Measurements from ENCODE around the gene ATAD3C. TPM values are rescaled to one million over a fixed set of nuclear protein-coding genes. Genes with fewer than 3 reads are reported as not detected.

Gene ATAD3C
- polyA plus RNA-seq, 1 donor (not counting 4 experiments of a cell fraction or from before 2014, with no cell fraction given) = 0.39 TPM

DNA sequence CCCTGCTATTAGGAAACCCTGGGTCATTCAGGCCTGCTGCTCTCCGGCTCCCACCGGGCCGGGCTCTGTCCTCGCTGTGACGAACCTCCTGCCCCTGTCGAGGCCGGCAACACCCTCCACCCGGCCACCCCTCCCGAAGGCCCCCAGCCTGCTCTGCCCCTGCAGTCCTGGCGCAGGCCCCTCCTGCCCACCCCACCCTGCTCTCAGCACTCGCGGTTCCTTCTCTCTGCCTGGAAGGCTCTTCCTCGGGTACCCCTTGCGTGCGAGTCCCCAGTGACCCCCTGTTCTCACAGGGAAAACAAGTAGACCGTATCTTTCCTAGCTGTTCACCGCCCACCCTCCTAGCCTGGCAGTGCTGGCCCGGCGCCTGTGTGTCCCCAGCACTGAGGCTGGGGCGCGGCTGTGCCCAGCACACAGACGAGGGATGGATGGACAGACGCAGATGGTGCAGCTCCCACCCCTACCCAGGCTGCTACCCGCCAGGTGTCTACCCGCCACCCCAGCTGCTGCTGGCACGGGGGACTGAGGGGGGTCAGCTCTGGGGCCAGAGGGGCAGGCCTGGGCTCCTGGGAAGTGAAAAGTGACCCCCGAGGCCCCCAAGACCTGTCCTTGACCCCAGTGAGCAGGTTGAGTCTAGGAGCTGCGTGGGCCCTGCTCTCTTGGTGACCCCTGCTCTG, 17.1 kb upstream of the ATAD3C start:
- DNase-seq (ENCODE audit: low read depth, low spot score) (no peak), FAIRE-seq (no peak)
- H3K27me3 ChIP-seq (ENCODE audit: control insufficient read depth, extremely low read depth, insufficient read depth, low read length) = no peaks in the 10 kb centered on the region

DNA sequence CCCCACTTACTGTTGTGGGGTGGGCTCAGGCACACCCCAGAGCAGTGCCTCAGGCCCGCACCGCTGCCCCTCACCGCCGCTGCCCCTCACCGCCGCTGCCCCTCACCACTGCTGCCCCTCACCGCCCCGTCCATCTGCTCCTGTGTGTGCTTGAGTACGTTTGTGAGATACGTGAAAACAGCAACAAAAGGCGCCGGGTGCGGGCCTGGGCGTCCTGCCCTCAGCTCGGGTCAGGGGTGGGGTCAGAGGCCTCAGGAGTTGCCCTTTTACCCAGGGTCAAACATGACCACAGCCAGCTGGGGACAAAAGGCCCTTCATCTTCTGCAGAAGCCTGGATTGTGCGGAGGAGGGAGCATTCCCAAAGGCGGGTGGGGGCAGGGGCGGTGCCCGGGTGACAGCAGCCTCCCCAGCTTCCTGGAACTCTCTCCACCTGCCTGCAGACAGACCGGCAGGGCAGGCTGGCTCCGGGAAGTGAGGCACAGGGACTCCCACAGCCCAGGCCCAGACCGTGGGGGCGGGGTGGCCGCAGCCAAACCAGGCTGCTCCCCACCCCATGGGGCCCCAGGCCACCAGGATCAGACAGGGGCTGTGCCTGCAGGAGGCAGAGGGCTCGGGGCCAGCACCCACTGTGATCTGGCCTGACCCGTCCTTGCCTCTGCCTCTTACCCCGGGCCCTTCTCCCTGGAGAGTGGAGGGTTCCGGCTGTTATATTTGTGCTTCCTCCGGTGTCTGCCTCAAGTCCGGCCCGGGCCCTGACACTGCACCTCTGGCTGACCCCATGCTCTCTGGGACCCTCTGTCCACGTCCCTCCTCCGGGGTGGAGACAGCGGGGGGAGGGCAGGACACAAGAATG, 16.3 kb upstream of the ATAD3C start:
- peaks cover 27% of the 10 kb centered on the region for H3K4me1 ChIP-seq (ENCODE audit: control insufficient read depth, extremely low read depth, insufficient read depth, low read length)
- H2AFZ ChIP-seq (ENCODE audit: control insufficient read depth, low read length) = peak overlapping the region; percentile 75
- H3K4me2 ChIP-seq (ENCODE audit: control insufficient read depth, extremely low read depth, insufficient read depth, low read depth, low read length) = peak overlapping the region; percentile 56
- no peaks in the 10 kb centered on the region for H3K9me3 ChIP-seq (ENCODE audit: control insufficient read depth, low read depth, low read length)
- H4K20me1 ChIP-seq (ENCODE audit: control insufficient read depth, extremely low read depth, insufficient read depth, low read length) = no peaks in the 10 kb centered on the region
- dilution Hi-C loops (cut with MboI; ENCODE audit: extremely low pct_ligation_motif_present, low sequenced_read_pairs) = no loop called here
- peak; percentile 25 for DNase-seq (ENCODE audit: low read depth, low spot score)
- H3K36me3 ChIP-seq (ENCODE audit: control insufficient read depth in 2 of 2, extremely low read depth in 1 of 2, insufficient read depth in 2 of 2, low read length in 2 of 2) = no peaks in the 10 kb centered on the region
- peak overlapping the region; percentile 31 for H3K27ac ChIP-seq (ENCODE audit: control insufficient read depth, insufficient read depth, low read length)
- peak overlapping the region; percentile 52 for H3K9ac ChIP-seq (ENCODE audit: control insufficient read depth, extremely low read depth, insufficient read depth, low read length)
- H3K79me2 ChIP-seq (ENCODE audit: control insufficient read depth, insufficient read depth, low read length) = no peaks in the 10 kb centered on the region
- no peaks in the 10 kb centered on the region for H3K9me1 ChIP-seq (ENCODE audit: control insufficient read depth, extremely low read depth, insufficient read depth, low read length)
- no peak for TF ChIP-seq EZH2 (IDR thresholded peaks at IDR 0.05; ENCODE audit: low read length)
- TF ChIP-seq, protein P1, sequence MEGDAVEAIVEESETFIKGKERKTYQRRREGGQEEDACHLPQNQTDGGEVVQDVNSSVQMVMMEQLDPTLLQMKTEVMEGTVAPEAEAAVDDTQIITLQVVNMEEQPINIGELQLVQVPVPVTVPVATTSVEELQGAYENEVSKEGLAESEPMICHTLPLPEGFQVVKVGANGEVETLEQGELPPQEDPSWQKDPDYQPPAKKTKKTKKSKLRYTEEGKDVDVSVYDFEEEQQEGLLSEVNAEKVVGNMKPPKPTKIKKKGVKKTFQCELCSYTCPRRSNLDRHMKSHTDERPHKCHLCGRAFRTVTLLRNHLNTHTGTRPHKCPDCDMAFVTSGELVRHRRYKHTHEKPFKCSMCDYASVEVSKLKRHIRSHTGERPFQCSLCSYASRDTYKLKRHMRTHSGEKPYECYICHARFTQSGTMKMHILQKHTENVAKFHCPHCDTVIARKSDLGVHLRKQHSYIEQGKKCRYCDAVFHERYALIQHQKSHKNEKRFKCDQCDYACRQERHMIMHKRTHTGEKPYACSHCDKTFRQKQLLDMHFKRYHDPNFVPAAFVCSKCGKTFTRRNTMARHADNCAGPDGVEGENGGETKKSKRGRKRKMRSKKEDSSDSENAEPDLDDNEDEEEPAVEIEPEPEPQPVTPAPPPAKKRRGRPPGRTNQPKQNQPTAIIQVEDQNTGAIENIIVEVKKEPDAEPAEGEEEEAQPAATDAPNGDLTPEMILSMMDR (optimal IDR thresholded peaks at IDR 0.05 in 1 of 3, IDR thresholded peaks at IDR 0.05 in 1 of 3, conservative IDR thresholded peaks at IDR 0.05 in 1 of 3; ENCODE audit: extremely low read depth in 1 of 3, insufficient read depth in 2 of 3, low read length in 3 of 3) = no peak
- H3K27me3 ChIP-seq (ENCODE audit: control insufficient read depth, extremely low read depth, insufficient read depth, low read length) = no peaks in the 10 kb centered on the region
- H3K4me3 ChIP-seq (ENCODE audit: control insufficient read depth in 2 of 3, extremely low read depth in 1 of 3, insufficient read depth in 2 of 3, low read depth in 1 of 3, low read length in 3 of 3) = peak overlapping the region in 1 of 3 experiments; percentile 27
- FAIRE-seq = no peak

More for the DNA sequence above, 17.1 kb upstream of the ATAD3C start:
- peaks cover 27% of the 10 kb centered on the region for H3K4me1 ChIP-seq (ENCODE audit: control insufficient read depth, extremely low read depth, insufficient read depth, low read length)
- no peak overlapping the region for H3K9ac ChIP-seq (ENCODE audit: control insufficient read depth, extremely low read depth, insufficient read depth, low read length)
- no peak for TF ChIP-seq EZH2 (IDR thresholded peaks at IDR 0.05; ENCODE audit: low read length)
- TF ChIP-seq, protein P1 (optimal IDR thresholded peaks at IDR 0.05 in 1 of 3, IDR thresholded peaks at IDR 0.05 in 1 of 3, conservative IDR thresholded peaks at IDR 0.05 in 1 of 3; ENCODE audit: extremely low read depth in 1 of 3, insufficient read depth in 2 of 3, low read length in 3 of 3) = no peak
- H4K20me1 ChIP-seq (ENCODE audit: control insufficient read depth, extremely low read depth, insufficient read depth, low read length) = no peaks in the 10 kb centered on the region
- H3K4me2 ChIP-seq (ENCODE audit: control insufficient read depth, extremely low read depth, insufficient read depth, low read depth, low read length) = no peak overlapping the region
- dilution Hi-C loops (cut with MboI; ENCODE audit: extremely low pct_ligation_motif_present, low sequenced_read_pairs) = no loop called here
- H2AFZ ChIP-seq (ENCODE audit: control insufficient read depth, low read length) = no peak overlapping the region
- no peak overlapping the region for H3K4me3 ChIP-seq (ENCODE audit: control insufficient read depth in 2 of 3, extremely low read depth in 1 of 3, insufficient read depth in 2 of 3, low read depth in 1 of 3, low read length in 3 of 3)
- no peaks in the 10 kb centered on the region for H3K36me3 ChIP-seq (ENCODE audit: control insufficient read depth in 2 of 2, extremely low read depth in 1 of 2, insufficient read depth in 2 of 2, low read length in 2 of 2)
- H3K27ac ChIP-seq (ENCODE audit: control insufficient read depth, insufficient read depth, low read length) = no peak overlapping the region
- H3K79me2 ChIP-seq (ENCODE audit: control insufficient read depth, insufficient read depth, low read length) = no peaks in the 10 kb centered on the region
- no peaks in the 10 kb centered on the region for H3K9me1 ChIP-seq (ENCODE audit: control insufficient read depth, extremely low read depth, insufficient read depth, low read length)
- no peaks in the 10 kb centered on the region for H3K9me3 ChIP-seq (ENCODE audit: control insufficient read depth, low read depth, low read length)
